ENCODE measurements around the gene H3-3A.

- TF ChIP-seq EZH2 (IDR thresholded peaks at IDR 0.05; ENCODE audit: low read length, missing control alignments) (no peak), CTCF (conservative IDR thresholded peaks at IDR 0.05 in 1 of 2, IDR thresholded peaks at IDR 0.05 in 1 of 2; ENCODE audit: low read depth in 1 of 2, low read length in 2 of 2) (no peak)
These were observed 58.6 kb downstream of the H3-3A start for GRCh38 chr1:226121049-226121586.
